T-helper 2 cell (primary cell): ENCODE data around the gene TTLL13.
A peak's percentile ranks its signal among the peaks of the same experiment; 100 is the strongest.

Experiments used
- DNase-seq, 5 experiments: peaks; one replicate each; pipeline versions ENCODE4 v3.0.0 to v3.0.0-alpha.2; 2012 to 2022

Gene TTLL13

DNA sequence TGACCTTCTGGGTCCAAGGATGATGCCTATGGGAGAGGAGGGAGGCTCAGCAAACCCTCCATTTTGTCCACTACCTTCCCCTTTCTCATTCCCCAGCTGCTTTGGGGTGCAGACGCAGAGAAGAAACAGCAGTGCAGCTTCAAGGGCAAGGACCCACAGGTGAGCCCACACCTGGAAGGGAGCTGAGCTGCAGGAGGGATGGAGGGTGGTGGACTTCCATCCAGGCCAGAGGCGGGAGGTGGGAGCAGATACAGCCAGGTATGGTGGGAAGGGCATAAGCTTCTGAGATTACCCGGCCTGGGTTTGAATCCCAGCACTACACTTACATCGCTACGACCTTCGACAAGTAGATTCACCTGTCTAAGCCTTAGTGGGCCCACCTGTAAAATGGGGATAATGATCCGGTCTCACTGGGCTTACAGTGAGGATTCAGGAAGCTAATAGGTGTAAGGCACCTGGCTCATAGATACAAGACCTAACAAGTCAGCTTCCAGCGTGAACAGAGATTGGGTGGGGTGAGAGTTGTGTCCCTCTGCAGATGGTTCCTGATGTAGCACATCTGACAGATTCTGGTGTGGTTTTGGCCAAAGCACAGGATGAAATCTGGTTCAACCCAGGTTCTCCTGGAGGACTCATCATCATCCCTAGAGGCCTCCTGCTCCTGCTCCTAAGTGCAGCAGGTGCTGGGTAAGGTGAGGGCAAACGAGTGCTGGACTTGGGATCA lies 31.5 kb upstream of the TTLL13 start:
- no peak for DNase-seq

DNA sequence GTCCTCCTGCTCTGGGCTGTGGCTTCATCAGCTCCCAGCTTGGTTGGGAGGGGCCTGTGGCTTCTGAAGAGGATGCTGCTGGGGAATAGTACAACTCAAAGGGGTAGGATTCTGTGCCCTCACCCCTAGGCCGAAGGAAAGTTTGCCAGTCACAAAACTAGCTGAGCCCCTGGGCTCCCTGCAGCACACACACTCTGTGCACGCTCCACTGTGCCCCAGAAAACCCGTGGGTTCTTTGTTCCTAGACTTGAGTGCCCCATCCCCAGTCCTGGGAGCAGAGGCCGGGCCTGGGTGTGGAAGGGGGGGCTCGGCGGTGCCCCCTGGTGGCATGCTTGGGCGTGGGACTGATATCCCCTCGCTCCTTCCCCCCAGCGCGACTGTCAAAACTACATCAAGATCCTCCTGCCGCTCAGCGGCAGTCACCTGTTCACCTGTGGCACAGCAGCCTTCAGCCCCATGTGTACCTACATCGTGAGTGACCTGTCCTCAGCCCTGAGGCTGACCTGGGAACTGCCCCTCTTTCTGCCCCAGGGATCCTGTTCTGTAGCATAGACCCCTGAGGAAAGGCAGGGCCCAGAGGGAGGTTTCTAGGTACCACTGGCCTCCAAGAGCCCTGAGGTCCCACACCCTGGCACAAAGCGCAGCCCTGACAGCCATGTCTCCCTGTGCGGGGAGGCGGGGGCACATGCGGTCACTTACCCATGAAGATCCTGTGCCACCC lies 29.8 kb upstream of the TTLL13 start:
- peak; percentile 25 to 44 (median 36) for DNase-seq

DNA sequence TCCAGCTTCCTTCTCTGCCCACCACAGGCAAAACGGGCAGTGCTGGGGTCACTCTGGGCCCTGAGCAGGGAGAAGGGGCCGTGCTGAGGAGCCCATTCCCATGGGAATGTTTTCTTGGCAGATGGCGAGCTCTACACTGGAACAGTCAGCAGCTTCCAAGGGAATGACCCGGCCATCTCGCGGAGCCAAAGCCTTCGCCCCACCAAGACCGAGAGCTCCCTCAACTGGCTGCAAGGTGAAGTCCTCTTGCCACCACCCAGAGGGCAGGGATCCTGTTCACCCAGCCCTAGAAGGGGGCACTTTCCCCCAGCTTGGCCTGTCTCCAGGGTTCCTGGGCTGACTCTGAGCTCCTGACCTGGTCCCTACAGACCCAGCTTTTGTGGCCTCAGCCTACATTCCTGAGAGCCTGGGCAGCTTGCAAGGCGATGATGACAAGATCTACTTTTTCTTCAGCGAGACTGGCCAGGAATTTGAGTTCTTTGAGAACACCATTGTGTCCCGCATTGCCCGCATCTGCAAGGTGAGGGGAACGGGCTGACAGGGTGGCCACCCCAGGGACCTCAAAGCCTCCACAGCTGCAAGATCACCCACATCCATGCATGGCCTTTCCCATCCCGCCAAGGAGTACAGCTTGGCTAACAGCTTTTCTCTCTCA lies 28.0 kb upstream of the TTLL13 start:
- DNase-seq: peak in 1 of 5 experiments; percentile 49

DNA sequence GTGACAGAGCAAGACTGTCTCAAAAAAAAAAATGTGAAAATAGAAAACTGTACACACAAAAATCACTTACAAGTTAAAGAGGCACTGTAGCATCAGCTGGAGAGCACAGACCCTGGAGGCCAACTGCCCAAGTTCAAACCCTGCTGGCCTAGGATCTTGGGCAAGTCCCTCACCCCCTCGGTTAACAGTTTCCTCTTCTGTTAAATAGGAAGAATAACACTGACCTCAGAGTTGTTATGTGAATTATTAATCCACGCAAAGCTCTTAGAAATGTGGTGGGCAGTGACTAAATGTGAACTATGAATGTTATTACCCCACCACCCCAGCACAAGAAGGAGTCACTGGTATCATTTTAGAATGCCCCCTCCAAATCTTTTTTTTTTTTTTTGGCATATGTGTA lies 26.8 kb upstream of the TTLL13 start:
- DNase-seq: no peak

DNA sequence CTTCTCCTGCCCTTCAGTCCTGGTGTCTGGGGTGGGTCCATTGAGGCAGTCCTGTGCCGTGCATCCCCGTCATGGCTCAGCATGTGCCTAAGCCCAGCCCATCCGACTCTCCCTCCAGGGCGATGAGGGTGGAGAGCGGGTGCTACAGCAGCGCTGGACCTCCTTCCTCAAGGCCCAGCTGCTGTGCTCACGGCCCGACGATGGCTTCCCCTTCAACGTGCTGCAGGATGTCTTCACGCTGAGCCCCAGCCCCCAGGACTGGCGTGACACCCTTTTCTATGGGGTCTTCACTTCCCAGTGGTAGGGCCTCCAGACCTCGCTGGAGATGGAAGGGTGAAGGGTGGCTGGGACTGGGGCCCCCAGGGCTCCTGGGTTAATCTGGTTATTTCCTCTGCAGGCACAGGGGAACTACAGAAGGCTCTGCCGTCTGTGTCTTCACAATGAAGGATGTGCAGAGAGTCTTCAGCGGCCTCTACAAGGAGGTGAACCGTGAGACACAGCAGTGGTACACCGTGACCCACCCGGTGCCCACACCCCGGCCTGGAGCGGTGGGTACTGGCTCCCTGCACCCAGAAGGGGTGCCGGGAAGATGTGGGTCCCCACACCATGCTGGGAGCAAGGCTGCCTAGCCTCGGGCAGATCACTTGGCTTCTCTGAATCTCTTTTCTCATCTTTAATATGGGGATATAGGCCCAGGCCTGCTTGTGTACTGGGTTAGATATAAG lies 25.8 kb upstream of the TTLL13 start:
- no peak for DNase-seq

DNA sequence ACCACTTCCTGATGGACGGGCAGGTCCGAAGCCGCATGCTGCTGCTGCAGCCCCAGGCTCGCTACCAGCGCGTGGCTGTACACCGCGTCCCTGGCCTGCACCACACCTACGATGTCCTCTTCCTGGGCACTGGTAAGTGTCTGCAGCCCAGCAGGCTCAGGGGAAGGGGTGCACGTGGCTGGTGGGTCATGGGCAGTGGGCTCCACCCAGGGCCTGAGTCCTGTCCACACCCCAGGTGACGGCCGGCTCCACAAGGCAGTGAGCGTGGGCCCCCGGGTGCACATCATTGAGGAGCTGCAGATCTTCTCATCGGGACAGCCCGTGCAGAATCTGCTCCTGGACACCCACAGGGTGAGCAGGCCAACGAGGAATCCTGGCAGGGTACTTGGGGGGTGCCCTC lies 24.3 kb upstream of the TTLL13 start:
- no peak for DNase-seq

DNA sequence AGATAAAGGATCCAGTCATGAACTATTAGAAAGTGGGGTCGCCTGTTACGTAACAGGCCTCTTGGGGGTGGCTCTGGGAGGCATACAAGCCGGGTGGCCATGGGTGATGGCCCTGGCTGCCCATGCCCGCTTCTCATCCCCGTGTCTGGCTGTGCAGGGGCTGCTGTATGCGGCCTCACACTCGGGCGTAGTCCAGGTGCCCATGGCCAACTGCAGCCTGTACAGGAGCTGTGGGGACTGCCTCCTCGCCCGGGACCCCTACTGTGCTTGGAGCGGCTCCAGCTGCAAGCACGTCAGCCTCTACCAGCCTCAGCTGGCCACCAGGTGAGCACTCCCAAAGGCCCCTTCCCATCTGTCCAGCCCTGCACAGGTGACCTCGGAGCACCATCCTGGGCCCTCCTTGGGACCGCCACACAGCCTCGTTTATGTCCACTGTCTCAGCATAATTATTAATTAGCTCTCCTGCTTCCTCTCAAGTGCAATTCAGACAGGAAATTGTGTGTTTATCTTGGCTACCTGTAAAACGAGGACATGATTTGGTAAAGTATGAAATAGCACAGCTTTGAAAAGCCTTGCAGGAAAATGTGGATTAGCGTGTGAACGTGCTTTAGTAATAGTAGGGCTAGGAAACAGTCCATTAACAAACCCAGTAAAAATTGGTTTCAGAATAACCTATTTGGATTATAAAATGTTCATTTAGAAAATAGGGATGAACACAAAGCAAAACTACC lies 23.7 kb upstream of the TTLL13 start:
- DNase-seq: no peak

DNA sequence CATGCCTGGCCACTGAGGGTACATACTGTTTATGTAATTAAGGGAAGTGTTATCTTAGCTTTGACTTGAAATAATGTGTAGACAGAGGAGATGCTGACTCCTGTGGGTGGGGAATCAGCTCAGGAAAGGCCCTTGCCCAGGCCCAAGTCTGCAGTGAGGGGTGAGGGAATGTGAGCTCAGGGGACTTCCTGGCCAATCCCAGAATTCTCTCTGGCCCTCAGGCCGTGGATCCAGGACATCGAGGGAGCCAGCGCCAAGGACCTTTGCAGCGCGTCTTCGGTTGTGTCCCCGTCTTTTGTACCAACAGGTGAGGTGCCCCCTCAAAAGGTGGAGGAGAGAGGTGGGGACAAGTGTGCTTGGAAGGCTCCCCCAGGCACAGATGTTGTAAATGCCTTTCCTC lies 22.0 kb upstream of the TTLL13 start:
- no peak for DNase-seq

DNA sequence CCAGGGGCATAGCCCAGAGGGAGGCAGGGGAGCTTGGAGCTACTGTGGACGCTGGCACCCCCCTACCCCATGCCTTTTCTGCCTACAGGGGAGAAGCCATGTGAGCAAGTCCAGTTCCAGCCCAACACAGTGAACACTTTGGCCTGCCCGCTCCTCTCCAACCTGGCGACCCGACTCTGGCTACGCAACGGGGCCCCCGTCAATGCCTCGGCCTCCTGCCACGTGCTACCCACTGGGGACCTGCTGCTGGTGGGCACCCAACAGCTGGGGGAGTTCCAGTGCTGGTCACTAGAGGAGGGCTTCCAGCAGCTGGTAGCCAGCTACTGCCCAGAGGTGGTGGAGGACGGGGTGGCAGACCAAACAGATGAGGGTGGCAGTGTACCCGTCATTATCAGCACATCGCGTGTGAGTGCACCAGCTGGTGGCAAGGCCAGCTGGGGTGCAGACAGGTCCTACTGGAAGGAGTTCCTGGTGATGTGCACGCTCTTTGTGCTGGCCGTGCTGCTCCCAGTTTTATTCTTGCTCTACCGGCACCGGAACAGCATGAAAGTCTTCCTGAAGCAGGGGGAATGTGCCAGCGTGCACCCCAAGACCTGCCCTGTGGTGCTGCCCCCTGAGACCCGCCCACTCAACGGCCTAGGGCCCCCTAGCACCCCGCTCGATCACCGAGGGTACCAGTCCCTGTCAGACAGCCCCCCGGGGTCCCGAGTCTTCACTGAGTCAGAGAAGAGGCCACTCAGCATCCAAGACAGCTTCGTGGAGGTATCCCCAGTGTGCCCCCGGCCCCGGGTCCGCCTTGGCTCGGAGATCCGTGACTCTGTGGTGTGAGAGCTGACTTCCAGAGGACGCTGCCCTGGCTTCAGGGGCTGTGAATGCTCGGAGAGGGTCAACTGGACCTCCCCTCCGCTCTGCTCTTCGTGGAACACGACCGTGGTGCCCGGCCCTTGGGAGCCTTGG lies 21.3 kb upstream of the TTLL13 start:
- DNase-seq: no peak

DNA sequence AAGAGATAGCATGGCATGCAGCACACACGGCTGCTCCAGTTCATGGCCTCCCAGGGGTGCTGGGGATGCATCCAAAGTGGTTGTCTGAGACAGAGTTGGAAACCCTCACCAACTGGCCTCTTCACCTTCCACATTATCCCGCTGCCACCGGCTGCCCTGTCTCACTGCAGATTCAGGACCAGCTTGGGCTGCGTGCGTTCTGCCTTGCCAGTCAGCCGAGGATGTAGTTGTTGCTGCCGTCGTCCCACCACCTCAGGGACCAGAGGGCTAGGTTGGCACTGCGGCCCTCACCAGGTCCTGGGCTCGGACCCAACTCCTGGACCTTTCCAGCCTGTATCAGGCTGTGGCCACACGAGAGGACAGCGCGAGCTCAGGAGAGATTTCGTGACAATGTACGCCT lies 20.4 kb upstream of the TTLL13 start:
- DNase-seq: no peak

DNA sequence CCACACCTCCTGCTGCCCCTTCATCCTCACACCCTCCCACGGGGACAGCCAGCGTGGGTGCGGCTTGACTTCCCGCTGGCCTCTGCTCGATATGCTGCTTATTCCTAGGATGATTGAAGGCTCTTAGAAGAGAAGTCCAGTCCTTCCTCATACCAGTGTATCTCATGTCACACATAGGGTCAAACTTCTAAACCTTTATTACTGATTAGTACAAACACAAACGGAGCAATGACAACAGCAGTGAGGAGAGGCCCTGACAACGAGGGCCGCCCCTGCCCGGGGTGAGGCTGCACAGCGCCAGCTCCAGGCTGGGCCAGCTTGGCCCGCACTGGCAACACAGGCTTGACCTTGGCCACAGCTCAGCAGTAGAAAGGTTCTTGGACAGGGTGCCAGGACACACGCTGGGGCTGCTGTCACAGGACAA lies 19.3 kb upstream of the TTLL13 start:
- DNase-seq: no peak

DNA sequence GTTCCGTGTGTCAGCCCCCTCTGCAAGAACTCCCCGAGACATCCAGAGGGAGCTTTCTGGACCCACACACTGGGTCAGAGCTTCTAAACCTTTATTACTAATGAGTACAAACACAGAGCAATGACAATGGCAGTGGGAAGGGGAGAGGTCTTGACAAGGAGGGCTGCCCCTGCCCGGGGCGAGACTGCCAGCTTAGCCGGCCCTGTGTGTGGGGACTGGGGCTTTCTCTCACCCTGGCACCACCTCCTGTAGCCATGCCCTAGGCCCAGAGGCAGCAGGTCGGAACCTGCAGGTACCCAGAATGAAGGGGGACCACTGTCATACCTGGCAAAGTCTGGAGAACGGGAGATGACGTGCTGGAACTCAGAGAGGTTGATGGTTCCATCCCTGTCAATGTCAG lies 18.7 kb upstream of the TTLL13 start:
- no peak for DNase-seq

DNA sequence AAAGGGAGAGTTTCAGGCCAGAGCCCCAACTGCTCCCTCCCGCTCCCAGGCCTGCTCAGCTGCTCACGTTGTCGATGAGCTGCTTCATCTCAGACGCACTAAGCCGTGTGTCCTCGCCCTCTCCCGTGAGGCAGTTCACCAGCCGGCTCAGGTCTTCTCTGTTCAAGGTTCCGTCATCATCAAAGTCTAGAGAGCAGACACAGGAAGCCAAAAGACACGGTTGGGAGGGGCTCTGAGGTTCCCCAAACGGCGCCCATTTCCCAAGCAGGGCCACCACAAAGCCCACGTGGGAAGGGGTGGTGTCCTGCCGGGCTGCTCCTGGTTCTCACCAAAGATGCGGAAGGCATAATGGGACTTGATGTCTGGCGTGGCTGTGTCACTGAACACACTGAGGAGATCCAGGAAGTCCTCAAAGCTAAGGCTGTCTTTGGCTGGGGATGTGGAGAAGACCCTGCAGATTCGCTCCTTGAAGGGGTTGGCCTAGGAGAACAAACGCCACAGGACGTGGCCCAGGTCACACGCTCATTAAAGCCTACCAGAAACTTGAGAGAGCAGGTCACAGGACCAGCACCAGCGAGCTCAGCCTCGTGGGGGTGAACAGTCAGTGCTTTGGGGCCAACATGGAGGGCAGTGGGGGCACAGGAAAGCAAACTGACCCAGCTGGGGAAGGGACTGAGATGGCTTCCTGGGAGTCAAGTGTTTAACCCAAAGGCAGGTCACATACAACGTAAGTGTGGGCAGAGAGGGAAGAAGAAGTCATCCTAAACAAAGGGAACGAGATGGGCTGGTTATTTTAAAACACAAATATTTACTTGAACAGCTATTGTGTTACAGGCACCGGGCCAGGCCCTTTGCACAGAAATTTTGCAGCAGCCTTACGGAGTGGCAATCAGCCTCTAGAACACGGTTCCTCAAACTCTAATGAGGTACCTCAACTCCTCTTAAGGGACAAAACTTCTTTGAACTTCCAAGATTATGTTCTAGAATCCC lies 18.0 kb upstream of the TTLL13 start:
- peak; percentile 50 to 95 (median 78) for DNase-seq

DNA sequence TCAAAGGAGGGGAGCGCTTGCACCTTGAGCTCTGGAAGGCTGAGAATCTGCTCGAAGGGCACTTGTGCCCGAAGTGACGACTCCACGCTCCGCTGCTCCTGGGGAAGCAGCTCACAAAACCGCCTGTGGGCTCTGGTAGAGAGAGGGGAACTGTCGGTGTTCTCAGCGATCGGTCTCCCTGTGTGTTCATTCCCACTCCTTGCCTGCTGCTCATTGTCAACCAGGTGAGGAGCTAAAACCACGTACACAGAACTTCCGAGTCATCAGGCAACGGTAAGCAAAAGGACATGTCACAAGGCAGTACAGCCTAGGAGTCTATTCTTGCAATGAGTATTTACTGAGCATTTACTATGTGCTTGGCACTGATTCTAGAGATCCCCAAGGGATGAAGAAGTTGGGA lies 17.2 kb upstream of the TTLL13 start:
- peak in 1 of 5 experiments; percentile 54 for DNase-seq

DNA sequence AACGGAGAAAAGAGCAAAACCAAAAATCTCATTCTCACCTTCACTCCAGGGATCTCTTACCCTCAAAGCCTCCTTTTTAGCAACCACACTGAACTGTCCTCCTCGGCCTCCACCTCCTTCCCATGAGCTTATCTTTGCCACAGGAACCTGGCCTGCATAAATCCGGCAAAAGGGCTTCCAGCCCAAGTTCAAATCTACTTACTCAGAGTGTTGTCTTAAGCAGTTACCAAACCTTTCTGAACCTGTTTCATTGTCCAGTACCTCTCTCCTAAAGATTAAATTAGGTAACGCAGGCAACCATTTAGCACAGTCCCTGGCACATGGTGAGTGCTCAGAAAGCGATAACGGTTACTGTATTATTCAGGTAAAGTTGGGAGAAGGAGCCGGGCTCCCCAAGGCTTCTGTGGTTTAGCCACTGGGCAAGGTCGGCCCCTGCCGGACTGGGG lies 16.4 kb upstream of the TTLL13 start:
- peak in 1 of 5 experiments; percentile 12 for DNase-seq

DNA sequence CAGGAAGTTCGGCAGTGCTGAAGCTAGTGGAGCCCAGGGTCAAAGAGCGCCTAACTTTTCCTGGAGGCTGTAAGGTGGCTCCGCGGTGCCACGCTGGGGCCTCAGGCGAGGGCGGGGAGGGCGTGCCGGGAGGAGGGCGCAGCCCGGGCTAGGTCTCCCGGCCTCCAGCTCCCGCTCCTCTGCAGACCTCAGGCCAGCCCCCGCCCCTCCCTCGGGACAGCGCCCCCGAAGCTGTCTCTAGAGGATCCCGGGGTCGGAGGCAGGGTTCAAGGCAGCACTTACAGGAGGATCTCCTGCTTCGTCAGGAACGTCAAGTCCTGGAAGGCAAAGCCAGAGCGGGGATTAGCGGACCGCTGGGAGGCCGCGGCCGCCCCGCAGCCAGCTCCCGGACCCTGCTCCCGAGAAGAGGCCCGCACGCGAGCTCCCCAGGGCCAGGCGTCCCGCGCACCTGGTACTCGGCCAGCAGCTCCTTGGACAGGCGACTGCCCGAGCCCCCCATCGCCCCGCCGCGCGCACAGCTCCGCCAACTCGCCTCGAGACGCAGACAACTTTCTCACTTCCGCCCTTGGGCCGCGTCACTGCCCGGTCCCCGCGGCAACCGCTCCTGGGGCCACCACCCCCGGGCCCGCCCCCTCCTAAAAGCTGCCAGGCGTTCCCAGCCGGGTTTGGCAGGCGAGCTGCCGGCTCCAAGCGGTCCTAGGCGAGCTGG lies 15.8 kb upstream of the TTLL13 start, which contains the start of gene CIB1:
TSS of gene CIB1 (minus strand) at position 555 of the 709 bp plus-strand sequence. CDS start at position 499, 56 bp downstream.
- peak; percentile 94 to 98 (median 96) for DNase-seq

DNA sequence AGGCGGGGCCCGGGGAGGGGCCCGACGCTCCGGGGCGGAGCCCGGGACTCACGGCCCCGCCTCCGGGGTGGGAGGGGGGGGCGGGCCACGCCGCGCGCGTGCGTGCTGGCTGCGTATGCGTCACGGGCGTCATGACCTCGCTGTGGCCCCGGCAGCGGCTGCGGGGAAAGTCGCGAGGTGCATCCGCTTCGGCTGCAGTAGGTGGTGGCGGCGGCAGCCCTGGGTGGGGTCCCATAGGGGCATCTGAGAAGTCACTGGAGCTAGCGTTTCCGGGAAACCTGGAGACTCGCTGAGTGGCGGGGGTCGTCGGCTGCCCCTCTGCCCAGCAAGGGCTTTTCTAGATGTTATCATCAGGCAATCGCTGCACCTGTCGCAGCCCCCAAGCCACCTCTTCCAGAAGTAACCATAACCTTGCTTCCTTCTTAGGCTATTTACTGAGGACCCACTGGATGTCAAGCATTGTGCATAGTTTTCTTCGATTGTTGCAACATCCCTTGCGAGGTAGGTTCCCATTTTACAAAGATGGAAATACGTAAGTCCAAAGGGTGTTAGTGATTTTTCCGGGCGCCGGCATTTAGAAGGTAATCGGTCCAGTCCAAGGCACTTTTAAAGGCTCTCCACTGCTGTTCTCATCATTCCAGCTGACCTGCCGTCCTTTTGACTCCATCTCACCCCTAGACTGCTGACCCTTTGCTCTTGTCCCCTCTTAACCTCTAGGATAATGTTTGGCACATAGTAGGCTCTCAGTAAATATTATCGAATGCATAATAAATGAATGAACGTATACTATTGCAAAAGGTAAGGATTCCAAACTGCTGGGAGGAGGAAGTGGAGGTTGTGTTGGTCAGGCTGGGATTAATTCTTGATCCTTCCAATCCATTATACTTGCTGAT lies 15.0 kb upstream of the TTLL13 start, which contains the start of gene GDPGP1:
TSS of gene GDPGP1 (plus strand) at position 114 of the 893 bp plus-strand sequence. CDS start 6,700 bp downstream, outside the sequence.
- no peak for DNase-seq

DNA sequence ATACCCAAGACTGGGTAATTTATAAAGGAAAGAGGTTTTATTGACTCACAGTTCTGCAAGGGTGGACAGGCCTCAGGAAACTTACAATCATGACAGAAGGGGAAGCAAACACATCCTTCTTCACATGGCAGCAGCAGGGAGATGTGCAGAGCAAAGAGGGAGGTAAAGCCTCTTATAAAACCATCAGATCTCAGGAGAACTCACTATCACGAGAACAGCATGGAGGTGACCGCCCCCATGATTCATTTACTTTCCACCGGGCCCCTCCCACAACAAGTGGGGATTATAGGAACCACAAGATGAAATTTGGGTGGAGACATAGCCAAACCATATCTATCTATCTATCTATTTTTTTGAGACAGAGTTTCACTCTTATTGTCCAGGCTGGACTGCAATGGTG lies 10.0 kb upstream of the TTLL13 start:
- DNase-seq: no peak
